ENCODE measurements around the gene FXR2.

Gene FXR2

DNA sequence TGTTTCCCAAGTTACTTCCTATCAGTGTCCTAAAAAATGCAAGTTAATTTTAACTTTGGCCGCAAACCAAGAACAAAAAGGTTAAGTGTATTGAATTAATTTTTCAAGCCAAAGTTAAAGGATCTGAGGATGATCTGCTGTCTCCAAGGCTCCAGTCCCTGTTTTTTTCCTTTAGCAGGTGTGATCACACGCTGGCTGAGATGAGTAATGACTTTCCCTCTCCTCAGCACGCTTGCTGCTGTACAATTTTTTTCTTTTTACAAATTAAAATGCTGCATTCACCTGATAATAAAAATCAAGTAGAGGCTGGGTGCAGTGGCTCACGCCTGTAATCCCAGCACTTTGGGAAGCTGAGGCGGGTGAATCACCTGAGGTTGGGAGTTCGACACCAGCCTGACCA is 69.8 kb downstream of the FXR2 start:
- no peak for DNase-seq
